HepG2 (cell line): ENCODE results near the gene AXIN1. TPM values are rescaled to one million over a fixed set of nuclear protein-coding genes. Genes with fewer than 3 reads are reported as not detected.

ENCODE experiments used
- AGO2 ChIP-seq: fragments of 200-400 bp; formaldehyde crosslinking; optimal IDR thresholded peaks from 2 replicates; pipeline ENCODE3; 2017; ENCODE audit warnings: mild to moderate bottlenecking, low read depth, low read length, moderate library complexity
- HES4 ChIP-seq: sonication (generic); formaldehyde crosslinking; IDR thresholded peaks from 2 replicates; pipeline ENCODE4 v1.9.0; 2021; ENCODE audit warnings: mild to moderate bottlenecking, missing genetic modification reagents, borderline replicate concordance
- JUND ChIP-seq: sonication (generic); formaldehyde crosslinking; IDR thresholded peaks from 2 replicates; pipeline ENCODE4 v1.8.0; 2022; ENCODE audit warnings: mild to moderate bottlenecking, missing genetic modification reagents
- KLF6 ChIP-seq: IDR thresholded peaks from 2 replicates; pipeline ENCODE4 v1.8.0; 2016; ENCODE audit warnings: missing biosample characterization, missing genetic modification reagents
- MTF2 ChIP-seq: sonication (generic); formaldehyde crosslinking; IDR thresholded peaks from 2 replicates; pipeline ENCODE4 v1.5.0; 2020; ENCODE audit warnings: missing genetic modification reagents, borderline replicate concordance
- NR2F2 ChIP-seq: IDR thresholded peaks from 2 replicates; pipeline ENCODE4 v1.6.1; 2012; ENCODE audit warnings: low read depth, inconsistent platforms, borderline replicate concordance
- POLR2G ChIP-seq: fragments of 200-400 bp; formaldehyde crosslinking; IDR thresholded peaks from 2 replicates; pipeline ENCODE4 v1.6.1; 2018; ENCODE audit warnings: mild to moderate bottlenecking, low read depth, low read length, moderate library complexity
- SETDB1 ChIP-seq: sonication (generic); formaldehyde crosslinking; IDR thresholded peaks from 2 replicates; pipeline ENCODE4 v1.5.1; 2020; ENCODE audit warnings: missing genetic modification reagents, mild to moderate bottlenecking, borderline replicate concordance
- SMAD1 ChIP-seq: sonication (generic); formaldehyde crosslinking; IDR thresholded peaks from 2 replicates; pipeline ENCODE4 v1.4.0; 2020; ENCODE audit warnings: missing genetic modification reagents, low read depth, mild to moderate bottlenecking, borderline replicate concordance
- ZNF746 ChIP-seq: sonication (generic); formaldehyde crosslinking; IDR thresholded peaks from 2 replicates; pipeline ENCODE4 v1.8.0; 2022; ENCODE audit warnings: mild to moderate bottlenecking, missing genetic modification reagents
- polyA plus RNA-seq, 8 experiments: library from polyadenylated mRNA; depleted of rRNA in 3 of 8; stranded (reverse) in 7 of 8; unstranded in 1 of 8; fragments of >200 nt; fragmentation: Illumina TruSeq in 4 of 8; extraction: Trizol in 4 of 8; gene quantifications; 2 replicates each; pipeline versions ENCODE4 v1.2.1 to v1.2.3, GENCODE V29; 2011 to 2016; ENCODE audit warnings: low read depth in 4 of 8, missing spikeins in 1 of 8, mixed read lengths in 1 of 8; ENCODE audit not compliant: insufficient read depth in 1 of 8
- total RNA-seq, 5 experiments: library from RNA; depleted of rRNA; stranded (reverse); fragments of >200 nt; fragmentation: Illumina TruSeq; extraction: Trizol; gene quantifications; 2 replicates each; pipeline ENCODE4 v1.2.3, GENCODE V29; 2016; ENCODE audit warnings: low read depth in 1 of 5
- TF ChIP-seq, protein P1 (sequence below): sonication (generic); formaldehyde crosslinking; conservative IDR thresholded peaks from 2 replicates; pipeline ENCODE4 v1.4.0; 2020; ENCODE audit warnings: missing genetic modification reagents
- TF ChIP-seq, protein P2 (sequence below): sonication (generic); formaldehyde crosslinking; IDR thresholded peaks from 2 replicates; pipeline ENCODE4 v1.9.0; 2021; ENCODE audit warnings: mild to moderate bottlenecking, missing genetic modification reagents
- TF ChIP-seq, protein P3 (sequence below): IDR thresholded peaks from 2 replicates; pipeline ENCODE4 v1.6.1; 2016
- TF ChIP-seq, protein P4 (sequence below): sonication (generic); formaldehyde crosslinking; IDR thresholded peaks from 2 replicates; pipeline ENCODE4 v1.8.1; 2023; ENCODE audit warnings: missing genetic modification reagents, inconsistent platforms, borderline replicate concordance

The AXIN1 gene
- total and polyA plus RNA-seq, 2 of the 13 experiments (the other 11 are each of a cell fraction or from before 2014, with no cell fraction given), result 24.0 to 26.0 TPM

DNA sequence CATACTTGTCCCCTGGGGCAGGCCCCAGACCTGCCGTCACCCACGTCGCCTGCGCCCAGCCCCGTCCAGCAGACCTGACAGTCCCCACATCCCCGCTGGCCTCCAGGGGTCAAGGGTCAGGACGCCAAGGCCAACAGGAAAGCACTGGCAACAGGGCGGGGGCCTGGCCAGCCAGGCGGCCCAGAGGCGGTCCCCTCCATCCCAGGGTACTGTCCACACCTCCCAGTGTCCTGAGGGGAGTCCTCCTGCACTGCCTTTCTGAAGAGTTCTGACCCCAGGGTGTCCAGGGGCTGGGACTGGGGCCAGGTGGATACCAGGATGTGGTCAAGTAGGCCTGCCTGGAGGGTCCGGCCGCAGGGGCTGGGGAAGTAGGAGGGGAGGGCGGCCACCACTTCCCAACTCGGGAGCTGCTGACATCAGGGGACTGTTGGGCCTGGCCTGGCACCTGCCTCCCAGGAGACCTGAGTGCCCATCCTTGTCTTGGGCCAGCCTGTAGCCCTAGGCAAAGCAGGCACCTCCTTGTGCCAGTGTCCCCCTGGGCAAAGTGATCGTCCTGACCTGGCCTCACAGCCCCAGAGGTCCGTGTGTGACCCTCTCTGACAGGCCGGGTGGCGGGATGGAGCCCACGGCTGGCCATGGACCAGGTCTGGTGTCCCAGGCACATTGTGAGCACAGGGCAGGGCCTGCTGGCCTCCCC is 6.7 kb upstream of the AXIN1 start (continued):
- TF ChIP-seq, protein P1, sequence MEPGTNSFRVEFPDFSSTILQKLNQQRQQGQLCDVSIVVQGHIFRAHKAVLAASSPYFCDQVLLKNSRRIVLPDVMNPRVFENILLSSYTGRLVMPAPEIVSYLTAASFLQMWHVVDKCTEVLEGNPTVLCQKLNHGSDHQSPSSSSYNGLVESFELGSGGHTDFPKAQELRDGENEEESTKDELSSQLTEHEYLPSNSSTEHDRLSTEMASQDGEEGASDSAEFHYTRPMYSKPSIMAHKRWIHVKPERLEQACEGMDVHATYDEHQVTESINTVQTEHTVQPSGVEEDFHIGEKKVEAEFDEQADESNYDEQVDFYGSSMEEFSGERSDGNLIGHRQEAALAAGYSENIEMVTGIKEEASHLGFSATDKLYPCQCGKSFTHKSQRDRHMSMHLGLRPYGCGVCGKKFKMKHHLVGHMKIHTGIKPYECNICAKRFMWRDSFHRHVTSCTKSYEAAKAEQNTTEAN (CRISPR knock-in tag), result no peak
- no peak for TF ChIP-seq MTF2
- peak; percentile 59; the same call in 1 of the 2 replicates for TF ChIP-seq ZNF746
- no peak; the same call in 1 of the 2 replicates for TF ChIP-seq JUND (CRISPR knock-in tag)
- TF ChIP-seq, protein P2, sequence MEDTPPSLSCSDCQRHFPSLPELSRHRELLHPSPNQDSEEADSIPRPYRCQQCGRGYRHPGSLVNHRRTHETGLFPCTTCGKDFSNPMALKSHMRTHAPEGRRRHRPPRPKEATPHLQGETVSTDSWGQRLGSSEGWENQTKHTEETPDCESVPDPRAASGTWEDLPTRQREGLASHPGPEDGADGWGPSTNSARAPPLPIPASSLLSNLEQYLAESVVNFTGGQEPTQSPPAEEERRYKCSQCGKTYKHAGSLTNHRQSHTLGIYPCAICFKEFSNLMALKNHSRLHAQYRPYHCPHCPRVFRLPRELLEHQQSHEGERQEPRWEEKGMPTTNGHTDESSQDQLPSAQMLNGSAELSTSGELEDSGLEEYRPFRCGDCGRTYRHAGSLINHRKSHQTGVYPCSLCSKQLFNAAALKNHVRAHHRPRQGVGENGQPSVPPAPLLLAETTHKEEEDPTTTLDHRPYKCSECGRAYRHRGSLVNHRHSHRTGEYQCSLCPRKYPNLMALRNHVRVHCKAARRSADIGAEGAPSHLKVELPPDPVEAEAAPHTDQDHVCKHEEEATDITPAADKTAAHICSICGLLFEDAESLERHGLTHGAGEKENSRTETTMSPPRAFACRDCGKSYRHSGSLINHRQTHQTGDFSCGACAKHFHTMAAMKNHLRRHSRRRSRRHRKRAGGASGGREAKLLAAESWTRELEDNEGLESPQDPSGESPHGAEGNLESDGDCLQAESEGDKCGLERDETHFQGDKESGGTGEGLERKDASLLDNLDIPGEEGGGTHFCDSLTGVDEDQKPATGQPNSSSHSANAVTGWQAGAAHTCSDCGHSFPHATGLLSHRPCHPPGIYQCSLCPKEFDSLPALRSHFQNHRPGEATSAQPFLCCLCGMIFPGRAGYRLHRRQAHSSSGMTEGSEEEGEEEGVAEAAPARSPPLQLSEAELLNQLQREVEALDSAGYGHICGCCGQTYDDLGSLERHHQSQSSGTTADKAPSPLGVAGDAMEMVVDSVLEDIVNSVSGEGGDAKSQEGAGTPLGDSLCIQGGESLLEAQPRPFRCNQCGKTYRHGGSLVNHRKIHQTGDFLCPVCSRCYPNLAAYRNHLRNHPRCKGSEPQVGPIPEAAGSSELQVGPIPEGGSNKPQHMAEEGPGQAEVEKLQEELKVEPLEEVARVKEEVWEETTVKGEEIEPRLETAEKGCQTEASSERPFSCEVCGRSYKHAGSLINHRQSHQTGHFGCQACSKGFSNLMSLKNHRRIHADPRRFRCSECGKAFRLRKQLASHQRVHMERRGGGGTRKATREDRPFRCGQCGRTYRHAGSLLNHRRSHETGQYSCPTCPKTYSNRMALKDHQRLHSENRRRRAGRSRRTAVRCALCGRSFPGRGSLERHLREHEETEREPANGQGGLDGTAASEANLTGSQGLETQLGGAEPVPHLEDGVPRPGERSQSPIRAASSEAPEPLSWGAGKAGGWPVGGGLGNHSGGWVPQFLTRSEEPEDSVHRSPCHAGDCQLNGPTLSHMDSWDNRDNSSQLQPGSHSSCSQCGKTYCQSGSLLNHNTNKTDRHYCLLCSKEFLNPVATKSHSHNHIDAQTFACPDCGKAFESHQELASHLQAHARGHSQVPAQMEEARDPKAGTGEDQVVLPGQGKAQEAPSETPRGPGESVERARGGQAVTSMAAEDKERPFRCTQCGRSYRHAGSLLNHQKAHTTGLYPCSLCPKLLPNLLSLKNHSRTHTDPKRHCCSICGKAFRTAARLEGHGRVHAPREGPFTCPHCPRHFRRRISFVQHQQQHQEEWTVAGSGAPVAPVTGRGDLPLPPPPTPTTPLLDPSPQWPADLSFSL (CRISPR knock-in tag), result no peak
- no peak for TF ChIP-seq HES4 (CRISPR knock-in tag)
- TF ChIP-seq AGO2, result peak; percentile 23
- 0 out of 2 replicates have a peak, but pooled peaks have one; percentile 30 for TF ChIP-seq SMAD1
- TF ChIP-seq, protein P3, sequence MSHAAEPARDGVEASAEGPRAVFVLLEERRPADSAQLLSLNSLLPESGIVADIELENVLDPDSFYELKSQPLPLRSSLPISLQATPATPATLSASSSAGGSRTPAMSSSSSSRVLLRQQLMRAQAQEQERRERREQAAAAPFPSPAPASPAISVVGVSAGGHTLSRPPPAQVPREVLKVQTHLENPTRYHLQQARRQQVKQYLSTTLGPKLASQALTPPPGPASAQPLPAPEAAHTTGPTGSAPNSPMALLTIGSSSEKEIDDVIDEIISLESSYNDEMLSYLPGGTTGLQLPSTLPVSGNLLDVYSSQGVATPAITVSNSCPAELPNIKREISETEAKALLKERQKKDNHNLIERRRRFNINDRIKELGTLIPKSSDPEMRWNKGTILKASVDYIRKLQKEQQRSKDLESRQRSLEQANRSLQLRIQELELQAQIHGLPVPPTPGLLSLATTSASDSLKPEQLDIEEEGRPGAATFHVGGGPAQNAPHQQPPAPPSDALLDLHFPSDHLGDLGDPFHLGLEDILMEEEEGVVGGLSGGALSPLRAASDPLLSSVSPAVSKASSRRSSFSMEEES, result peak; percentile 25; the same call in 1 of the 2 replicates
- peak; percentile 36; the same call in 1 of the 2 replicates for TF ChIP-seq KLF6 (CRISPR knock-in tag)
- no peak for TF ChIP-seq SETDB1 (CRISPR knock-in tag)
- TF ChIP-seq, protein P4, sequence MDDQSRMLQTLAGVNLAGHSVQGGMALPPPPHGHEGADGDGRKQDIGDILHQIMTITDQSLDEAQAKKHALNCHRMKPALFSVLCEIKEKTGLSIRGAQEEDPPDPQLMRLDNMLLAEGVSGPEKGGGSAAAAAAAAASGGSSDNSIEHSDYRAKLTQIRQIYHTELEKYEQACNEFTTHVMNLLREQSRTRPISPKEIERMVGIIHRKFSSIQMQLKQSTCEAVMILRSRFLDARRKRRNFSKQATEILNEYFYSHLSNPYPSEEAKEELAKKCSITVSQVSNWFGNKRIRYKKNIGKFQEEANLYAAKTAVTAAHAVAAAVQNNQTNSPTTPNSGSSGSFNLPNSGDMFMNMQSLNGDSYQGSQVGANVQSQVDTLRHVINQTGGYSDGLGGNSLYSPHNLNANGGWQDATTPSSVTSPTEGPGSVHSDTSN, result no peak
- peak; percentile 92 for TF ChIP-seq NR2F2
- peak; percentile 47; the same call in 1 of the 2 replicates for TF ChIP-seq POLR2G
